Keratinocyte (primary cell): Measurements from ENCODE around the gene R3HCC1L. TPM values are rescaled to one million over a fixed set of nuclear protein-coding genes. Genes with fewer than 3 reads are reported as not detected.

ENCODE experiments used
- DNase-seq: peaks from one replicate; pipeline ENCODE4 v3.0.0-alpha.2; 2011; ENCODE audit warnings: low read depth, missing footprints, low spot score
- FAIRE-seq: peaks from 2 replicates; lab custom pipeline; 2011; peaks lifted over from hg19 to GRCh38; lab: Jason Lieb, UNC
- H2AFZ ChIP-seq: 2 replicates; pipeline ENCODE4 v1.6.0; 2012; ENCODE audit warnings: low read length, control low read depth, inconsistent platforms; ENCODE audit not compliant: control insufficient read depth
- H3K27ac ChIP-seq: 2 replicates; pipeline ENCODE4 v1.5.1; 2011; ENCODE audit warnings: low read length; ENCODE audit not compliant: control insufficient read depth, insufficient read depth
- H3K27me3 ChIP-seq: 3 replicates; pipeline ENCODE4 v1.6.0; 2011; ENCODE audit warnings: low read length; ENCODE audit not compliant: control insufficient read depth, insufficient read depth; ENCODE audit errors: extremely low read depth
- H3K36me3 ChIP-seq, 2 experiments: 2 replicates in 1 of 2; 3 replicates in 1 of 2; pipeline ENCODE4 v1.5.1; 2011; ENCODE audit warnings: low read length in 2 of 2, mild to moderate bottlenecking in 1 of 2; ENCODE audit not compliant: control insufficient read depth in 2 of 2, insufficient read depth in 2 of 2; ENCODE audit errors: extremely low read depth in 1 of 2
- H3K4me1 ChIP-seq: 3 replicates; pipeline ENCODE4 v1.5.1; 2011; ENCODE audit warnings: low read length; ENCODE audit not compliant: control insufficient read depth, insufficient read depth; ENCODE audit errors: extremely low read depth
- H3K4me2 ChIP-seq: 3 replicates; pipeline ENCODE4 v1.6.0; 2011; ENCODE audit warnings: low read depth, low read length; ENCODE audit not compliant: control insufficient read depth, insufficient read depth; ENCODE audit errors: extremely low read depth
- H3K4me3 ChIP-seq, 3 experiments: fragments of 200-600 bp in 1 of 3; sonication (generic) in 1 of 3; 2 replicates in 2 of 3; 3 replicates in 1 of 3; pipeline ENCODE4 v1.5.1; 2011 to 2016; ENCODE audit warnings: low read length in 3 of 3, mild to moderate bottlenecking in 3 of 3, control low read depth in 2 of 3, inconsistent platforms in 1 of 3, low read depth in 1 of 3, mixed read lengths in 1 of 3, mixed run types in 1 of 3, moderate library complexity in 1 of 3; ENCODE audit not compliant: control insufficient read depth in 2 of 3, insufficient read depth in 2 of 3; ENCODE audit errors: extremely low read depth in 1 of 3
- H3K79me2 ChIP-seq: 2 replicates; pipeline ENCODE4 v1.6.0; 2012; ENCODE audit warnings: low read length; ENCODE audit not compliant: control insufficient read depth, insufficient read depth
- H3K9ac ChIP-seq: 3 replicates; pipeline ENCODE4 v1.6.0; 2011; ENCODE audit warnings: low read length; ENCODE audit not compliant: control insufficient read depth, insufficient read depth; ENCODE audit errors: extremely low read depth
- H3K9me1 ChIP-seq: 3 replicates; pipeline ENCODE4 v1.6.0; 2011; ENCODE audit warnings: low read length; ENCODE audit not compliant: control insufficient read depth, insufficient read depth; ENCODE audit errors: extremely low read depth
- H3K9me3 ChIP-seq: 2 replicates; pipeline ENCODE4 v1.5.1; 2012; ENCODE audit warnings: low read depth, low read length; ENCODE audit not compliant: control insufficient read depth
- H4K20me1 ChIP-seq: 3 replicates; pipeline ENCODE4 v1.6.0; 2011; ENCODE audit warnings: low read length; ENCODE audit not compliant: control insufficient read depth, insufficient read depth; ENCODE audit errors: extremely low read depth
- CTCF ChIP-seq, 3 experiments: IDR thresholded peaks in 1 of 3; conservative IDR thresholded peaks in 1 of 3; optimal IDR thresholded peaks in 1 of 3; 2 replicates in 2 of 3; 3 replicates in 1 of 3; pipeline versions ENCODE3 to v1.5.1; 2011; ENCODE audit warnings: low read length in 3 of 3, mild to moderate bottlenecking in 3 of 3, moderate library complexity in 2 of 3, control low read depth in 1 of 3, inconsistent platforms in 1 of 3; ENCODE audit not compliant: insufficient read depth in 2 of 3; ENCODE audit errors: extremely low read depth in 1 of 3
- EZH2 ChIP-seq: IDR thresholded peaks from one replicate; pipeline ENCODE4 v1.6.1; 2012; ENCODE audit warnings: inconsistent platforms, mild to moderate bottlenecking, low read length, moderate library complexity
- dilution Hi-C: fragments of 300-500 bp; cut with MboI; formaldehyde crosslinking; loops from one replicate; pipeline ENCODE4 v1.7.0; 2020; ENCODE audit warnings: low sequenced_read_pairs; ENCODE audit not compliant: extremely low pct_ligation_motif_present
- polyA minus RNA-seq, 3 experiments: library from RNA; depleted of rRNA, polyadenylated mRNA; stranded (reverse); fragments of >200 nt; gene quantifications; 1 replicate in 1 of 3; 2 replicates in 1 of 3; 3 replicates in 1 of 3; pipeline ENCODE4 v1.2.3, GENCODE V29; 2011
- polyA plus RNA-seq, 5 experiments: library from polyadenylated mRNA; depleted of rRNA in 3 of 5; stranded (reverse) in 3 of 5; stranded (forward) in 1 of 5; unstranded in 1 of 5; fragments of >200 nt; gene quantifications; 1 replicate in 1 of 5; 2 replicates in 3 of 5; 3 replicates in 1 of 5; pipeline versions ENCODE4 v1.2.1 to v1.2.3, GENCODE V29; 2011 to 2012; ENCODE audit warnings: missing spikeins in 2 of 5, low read depth in 1 of 5, low replicate concordance in 1 of 5

Gene R3HCC1L
- polyA plus RNA-seq (8.8 to 11.7 TPM (median 10.4 TPM) in 3 replicates), polyA minus RNA-seq (3.5 to 28.9 TPM (median 7.4 TPM) in 3 replicates)
- polyA plus RNA-seq (2011; ENCODE audit: low read depth) = 14.2 TPM
- polyA plus RNA-seq (2011; cell fraction: cytosol; rRNA removed) = 5.7 and 9.7 TPM in 2 replicates
- polyA plus RNA-seq (2011; cell fraction: nucleus; rRNA removed) = 17.3 and 19.9 TPM in 2 replicates
- polyA plus RNA-seq (2012; ENCODE audit: low replicate concordance) = 8.5 and 11.0 TPM in 2 replicates
- 3.8 TPM for polyA minus RNA-seq (2011; cell fraction: cytosol; rRNA and poly(A)+ RNA removed)
- polyA minus RNA-seq (2011; cell fraction: nucleus; rRNA and poly(A)+ RNA removed) = 14.4 and 30.8 TPM in 2 replicates

- H3K4me1 ChIP-seq = peaks cover 5% of the 10 kb centered on the region
- H4K20me1 ChIP-seq = no peaks in the 10 kb centered on the region
- H3K9ac ChIP-seq = peak within 1 kb of the TSS; percentile 96
- peak within 1 kb of the TSS; percentile 93 for H3K27ac ChIP-seq
- FAIRE-seq (no peak), DNase-seq (peak; percentile 4)
- no peaks in the 10 kb centered on the region for H3K36me3 ChIP-seq
- H3K4me3 ChIP-seq = peak within 1 kb of the TSS; percentile 91 to 94 (median 93)
- peak within 1 kb of the TSS; percentile 97 for H2AFZ ChIP-seq
- no peaks in the 10 kb centered on the region for H3K27me3 ChIP-seq
- H3K9me3 ChIP-seq = no peaks in the 10 kb centered on the region
- H3K4me2 ChIP-seq = peak within 1 kb of the TSS; percentile 72
- dilution Hi-C loops = no loop called here
- H3K9me1 ChIP-seq = no peaks in the 10 kb centered on the region
- peaks cover 49% of the 10 kb centered on the region for H3K79me2 ChIP-seq
- TF ChIP-seq EZH2 (no peak), CTCF (optimal IDR thresholded peaks at IDR 0.05 in 1 of 3, IDR thresholded peaks at IDR 0.05 in 1 of 3, conservative IDR thresholded peaks at IDR 0.05 in 1 of 3; ENCODE audit: extremely low read depth in 1 of 3, insufficient read depth in 2 of 3, low read length in 3 of 3) (no peak)
Observed at GRCh38 chr10:98134431-98135221, at the start of gene R3HCC1L. Gene R3HCC1L (plus strand): TSS chr10:98134657. CDS start chr10:98208115, 73,458 bp downstream.

- Histone ChIP-seq H4K20me1 (no peaks in the 10 kb centered on the region), H2AFZ (no peak overlapping the region), H3K9me3 (no peaks in the 10 kb centered on the region), H3K27ac (no peak overlapping the region), H3K9ac (no peak overlapping the region), H3K79me2 (no peaks in the 10 kb centered on the region), H3K4me1 (no peaks in the 10 kb centered on the region), H3K4me3 (no peak overlapping the region), H3K4me2 (no peak overlapping the region), H3K36me3 (no peaks in the 10 kb centered on the region), H3K9me1 (no peaks in the 10 kb centered on the region), H3K27me3 (no peaks in the 10 kb centered on the region)
- no peak for FAIRE-seq
- no peak for TF ChIP-seq CTCF (optimal IDR thresholded peaks at IDR 0.05 in 1 of 3, IDR thresholded peaks at IDR 0.05 in 1 of 3, conservative IDR thresholded peaks at IDR 0.05 in 1 of 3; ENCODE audit: extremely low read depth in 1 of 3, insufficient read depth in 2 of 3, low read length in 3 of 3)
- no peak for TF ChIP-seq EZH2
- dilution Hi-C loops = no loop called here
- DNase-seq = no peak
Observed at GRCh38 chr10:98085238-98085637, 49.2 kb upstream of the R3HCC1L start.
